GM19043 (cell line): ENCODE results near the gene CCDC141.
"Not testable (repeated sequence)": the region's sequence is repeated elsewhere in the genome, so short reads cannot be mapped to it uniquely, and the experiment has no call there.

Experiments
- ATAC-seq: cut with Tn5 transposase; IDR thresholded peaks from one replicate; pipeline ENCODE4 v1.9.1; 2021; ENCODE audit warnings: low read depth; ENCODE audit not compliant: unreplicated experiment

CCDC141 gene

GRCh38 chr2:179049546-179050311, at the start of gene CCDC141:
Gene CCDC141, minus strand, starts transcription at chr2:179050137. Its CDS starts 196 bp downstream, at chr2:179049941.
- ATAC-seq = peak; percentile 54

GRCh38 chr2:179098080-179098689, 48.2 kb upstream of the CCDC141 start:
- ATAC-seq = no peak

- ATAC-seq = no peak
These were observed 47.2 kb upstream of the CCDC141 start for GRCh38 chr2:179097131-179097530.

GRCh38 chr2:179096090-179096489, 46.2 kb upstream of the CCDC141 start:
- peak; percentile 98 for ATAC-seq

- ATAC-seq = not testable (repeated sequence)
These were observed 43.0 kb upstream of the CCDC141 start for GRCh38 chr2:179092912-179093311.

- ATAC-seq = no peak
These were observed 32.8 kb upstream of the CCDC141 start for GRCh38 chr2:179082697-179083096.

- no peak for ATAC-seq
These were observed 32.0 kb upstream of the CCDC141 start for GRCh38 chr2:179081954-179082353.

- ATAC-seq = no peak
These were observed 22.6 kb upstream of the CCDC141 start for GRCh38 chr2:179072527-179072926.

GRCh38 chr2:179071810-179072355, 21.9 kb upstream of the CCDC141 start:
- ATAC-seq = no peak

GRCh38 chr2:179070895-179071294, 21.0 kb upstream of the CCDC141 start:
- ATAC-seq = no peak

GRCh38 chr2:179069685-179070084, 19.7 kb upstream of the CCDC141 start:
- ATAC-seq = no peak

- ATAC-seq = no peak
These were observed 19.2 kb upstream of the CCDC141 start for GRCh38 chr2:179068991-179069643.

GRCh38 chr2:179059026-179059700, 9.2 kb upstream of the CCDC141 start:
- peak; percentile 87 for ATAC-seq

GRCh38 chr2:179057737-179058136, 7.8 kb upstream of the CCDC141 start:
- no peak for ATAC-seq

GRCh38 chr2:179053568-179053967, 3.6 kb upstream of the CCDC141 start:
- not testable (repeated sequence) for ATAC-seq

- no peak for ATAC-seq
These were observed 1.3 kb upstream of the CCDC141 start for GRCh38 chr2:179051250-179051649.

GRCh38 chr2:179050755-179051154, 818 bp upstream of the CCDC141 start:
- no peak for ATAC-seq

- ATAC-seq = peak; percentile 40
These were observed 763 bp downstream of the CCDC141 start for GRCh38 chr2:179049203-179049545.

GRCh38 chr2:179048099-179048498, 1.8 kb downstream of the CCDC141 start:
- ATAC-seq = no peak

GRCh38 chr2:179045602-179046001, 4.3 kb downstream of the CCDC141 start:
- ATAC-seq = not testable (repeated sequence)

GRCh38 chr2:179044500-179044899, 5.4 kb downstream of the CCDC141 start:
- ATAC-seq = no peak
